GM18502 (cell line): ENCODE data around the gene MRPS22.
"Not testable (repeated sequence)": the region's sequence is repeated elsewhere in the genome, so short reads cannot be mapped to it uniquely, and the experiment has no call there.

Experiments used
- ATAC-seq: cut with Tn5 transposase; IDR thresholded peaks from one replicate; pipeline ENCODE4 v1.9.1; 2021; ENCODE audit warnings: mild to moderate bottlenecking; ENCODE audit not compliant: unreplicated experiment, poor library complexity

The MRPS22 gene

GRCh38 chr3:139388077-139388476 is 44.3 kb downstream of the MRPS22 start:
- ATAC-seq = no peak

GRCh38 chr3:139388821-139389551 is 45.2 kb downstream of the MRPS22 start:
- ATAC-seq = peak; percentile 39

- peak; percentile 98 for ATAC-seq
Measured at GRCh38 chr3:139389552-139390368, 45.9 kb downstream of the MRPS22 start, which contains the start of gene COPB2. Gene COPB2, minus strand, starts transcription at chr3:139389647. Its CDS starts 97 bp downstream, at chr3:139389550.

GRCh38 chr3:139394116-139394515 is 50.3 kb downstream of the MRPS22 start:
- no peak for ATAC-seq

GRCh38 chr3:139396707-139397106 is 52.9 kb downstream of the MRPS22 start:
- no peak for ATAC-seq

GRCh38 chr3:139401155-139401554 is 57.3 kb downstream of the MRPS22 start:
- ATAC-seq = not testable (repeated sequence)
